HuH-7.5 (cell line): ENCODE results near the gene MAVS.
A peak's percentile ranks its signal among the peaks of the same experiment; 100 is the strongest.

ENCODE experiments used
- DNase-seq: peaks from one replicate; pipeline ENCODE4 v3.0.0; 2011; ENCODE audit warnings: low spot score

The MAVS gene

GRCh38 chr20:3846740-3847428 is at the start of gene MAVS:
TSS of gene MAVS (plus strand) at chr20:3846834. CDS start at chr20:3854625, 7,791 bp downstream.
- peak; percentile 93 for DNase-seq

- DNase-seq, result no peak
These were observed 49.4 kb upstream of the MAVS start for GRCh38 chr20:3797226-3797545.

GRCh38 chr20:3797592-3798372 is 48.9 kb upstream of the MAVS start:
- DNase-seq, result no peak

- no peak for DNase-seq
These were observed 48.3 kb upstream of the MAVS start for GRCh38 chr20:3798373-3798768.

- DNase-seq, result no peak
These were observed 47.8 kb upstream of the MAVS start for GRCh38 chr20:3798908-3799248.

- DNase-seq, result no peak
These were observed 46.3 kb upstream of the MAVS start for GRCh38 chr20:3800256-3800877.

- DNase-seq, result no peak
These were observed 45.8 kb upstream of the MAVS start for GRCh38 chr20:3800878-3801260.

GRCh38 chr20:3801299-3801698 is 45.3 kb upstream of the MAVS start:
- DNase-seq, result no peak

- no peak for DNase-seq
These were observed 44.8 kb upstream of the MAVS start for GRCh38 chr20:3801846-3802245.

- DNase-seq, result no peak
These were observed 44.0 kb upstream of the MAVS start for GRCh38 chr20:3802524-3803239.

GRCh38 chr20:3803289-3803688 is 43.3 kb upstream of the MAVS start:
- DNase-seq, result no peak

- no peak for DNase-seq
These were observed 42.8 kb upstream of the MAVS start for GRCh38 chr20:3803854-3804253.

GRCh38 chr20:3804254-3804751 is 42.3 kb upstream of the MAVS start:
- DNase-seq, result no peak

- no peak for DNase-seq
These were observed 41.9 kb upstream of the MAVS start for GRCh38 chr20:3804781-3805180.

- no peak for DNase-seq
These were observed 38.1 kb upstream of the MAVS start for GRCh38 chr20:3808544-3808943.

GRCh38 chr20:3811467-3812258 is 35.0 kb upstream of the MAVS start:
- DNase-seq, result peak; percentile 77

GRCh38 chr20:3812259-3812681 is 34.4 kb upstream of the MAVS start:
- no peak for DNase-seq

GRCh38 chr20:3812975-3813847 is 33.4 kb upstream of the MAVS start:
- no peak for DNase-seq

GRCh38 chr20:3813848-3814581 is 32.6 kb upstream of the MAVS start:
- DNase-seq, result no peak

GRCh38 chr20:3814928-3815495 is 31.6 kb upstream of the MAVS start:
- DNase-seq, result no peak
